Endothelial cell of umbilical vein (primary cell): ENCODE results near the gene MEI1.

Source experiments
- JUN ChIP-seq: IDR thresholded peaks from 2 replicates; pipeline ENCODE4 v1.6.1; 2011; ENCODE audit warnings: borderline replicate concordance, low read depth; ENCODE audit not compliant: insufficient read length, insufficient read depth
- POLR2A ChIP-seq: IDR thresholded peaks from 2 replicates; pipeline ENCODE4 v1.6.1; 2012; ENCODE audit warnings: low read depth, mild to moderate bottlenecking, control low read depth, low read length
- POLR2AphosphoS5 ChIP-seq: IDR thresholded peaks from 2 replicates; pipeline ENCODE4 v1.6.1; 2012; ENCODE audit warnings: low read depth, mild to moderate bottlenecking, control low read depth, low read length, moderate library complexity; ENCODE audit not compliant: insufficient read depth
- TF ChIP-seq, protein P1 (sequence below), 2 donors: IDR thresholded peaks; 1 replicate in 1 of 2; 2 replicates in 1 of 2; pipeline ENCODE4 v1.5.1; 2011; ENCODE audit warnings: low read length in 2 of 2, mild to moderate bottlenecking in 2 of 2, moderate library complexity in 2 of 2, control low read depth in 1 of 2, inconsistent platforms in 1 of 2, low read depth in 1 of 2; ENCODE audit not compliant: insufficient read depth in 1 of 2; ENCODE audit errors: extremely low read depth in 1 of 2
- TF ChIP-seq, protein P2 (sequence below): IDR thresholded peaks from 2 replicates; pipeline ENCODE4 v1.6.1; 2011; ENCODE audit not compliant: insufficient read depth, insufficient read length

DNA sequence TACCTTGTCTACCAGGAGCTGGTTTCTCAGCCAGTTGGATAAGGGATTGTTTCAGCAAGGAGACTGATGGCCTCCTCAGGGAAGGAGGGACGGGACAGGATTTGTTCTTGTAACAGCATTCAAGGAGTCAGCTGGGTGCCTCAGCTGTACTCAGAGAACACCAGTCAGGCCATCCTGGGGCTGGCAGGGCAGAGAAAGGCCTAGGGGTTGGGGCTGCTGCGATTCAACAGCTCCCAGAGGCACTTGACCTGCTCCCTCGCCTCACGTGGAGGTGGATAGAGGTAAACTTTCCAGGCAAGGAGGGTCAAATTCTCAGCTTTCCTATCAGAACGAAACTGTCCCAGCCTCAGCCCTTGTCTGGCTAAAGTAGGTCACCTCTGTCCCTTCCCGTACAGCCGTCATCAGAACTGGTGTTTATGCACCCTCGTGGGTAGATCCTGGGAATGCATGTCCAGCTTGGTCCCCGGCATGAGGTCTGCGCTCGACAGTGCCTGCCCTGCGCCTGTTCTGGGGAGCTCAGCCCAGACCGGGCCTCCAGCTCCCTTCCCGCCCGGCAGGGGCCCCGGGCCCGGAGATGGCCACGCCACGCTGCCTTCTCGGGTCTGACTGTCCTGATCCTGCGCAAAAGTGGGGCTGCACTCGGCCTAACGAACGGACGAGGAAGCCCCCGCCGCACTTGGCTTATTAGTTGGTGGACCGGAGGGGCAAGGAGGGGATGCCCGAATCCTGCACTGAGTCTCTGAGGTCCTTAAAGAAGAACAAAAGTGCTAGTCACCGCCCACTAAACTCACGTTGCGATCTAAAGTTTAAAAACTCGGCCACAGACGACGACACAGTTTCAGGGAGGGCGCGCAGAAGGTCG lies 100.4 kb downstream of the MEI1 start:
- TF ChIP-seq, protein P1, sequence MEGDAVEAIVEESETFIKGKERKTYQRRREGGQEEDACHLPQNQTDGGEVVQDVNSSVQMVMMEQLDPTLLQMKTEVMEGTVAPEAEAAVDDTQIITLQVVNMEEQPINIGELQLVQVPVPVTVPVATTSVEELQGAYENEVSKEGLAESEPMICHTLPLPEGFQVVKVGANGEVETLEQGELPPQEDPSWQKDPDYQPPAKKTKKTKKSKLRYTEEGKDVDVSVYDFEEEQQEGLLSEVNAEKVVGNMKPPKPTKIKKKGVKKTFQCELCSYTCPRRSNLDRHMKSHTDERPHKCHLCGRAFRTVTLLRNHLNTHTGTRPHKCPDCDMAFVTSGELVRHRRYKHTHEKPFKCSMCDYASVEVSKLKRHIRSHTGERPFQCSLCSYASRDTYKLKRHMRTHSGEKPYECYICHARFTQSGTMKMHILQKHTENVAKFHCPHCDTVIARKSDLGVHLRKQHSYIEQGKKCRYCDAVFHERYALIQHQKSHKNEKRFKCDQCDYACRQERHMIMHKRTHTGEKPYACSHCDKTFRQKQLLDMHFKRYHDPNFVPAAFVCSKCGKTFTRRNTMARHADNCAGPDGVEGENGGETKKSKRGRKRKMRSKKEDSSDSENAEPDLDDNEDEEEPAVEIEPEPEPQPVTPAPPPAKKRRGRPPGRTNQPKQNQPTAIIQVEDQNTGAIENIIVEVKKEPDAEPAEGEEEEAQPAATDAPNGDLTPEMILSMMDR (IDR thresholded peaks at IDR 0.05; ENCODE audit: extremely low read depth in 1 of 2, insufficient read depth in 1 of 2, low read depth in 1 of 2, low read length in 2 of 2), result no peak
- TF ChIP-seq POLR2A (no peak), JUN (no peak), POLR2AphosphoS5 (no peak)
- TF ChIP-seq, protein P2, sequence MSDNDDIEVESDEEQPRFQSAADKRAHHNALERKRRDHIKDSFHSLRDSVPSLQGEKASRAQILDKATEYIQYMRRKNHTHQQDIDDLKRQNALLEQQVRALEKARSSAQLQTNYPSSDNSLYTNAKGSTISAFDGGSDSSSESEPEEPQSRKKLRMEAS, result no peak
